Suprapubic skin (tissue), 4 donors: ENCODE results near the gene SCGB1C1.

ENCODE experiments used
- CTCF ChIP-seq, 2 donors: fragments of 200-600 bp in 1 of 2; fragments of 450-650 bp in 1 of 2; sonication (generic) in 1 of 2; IDR thresholded peaks; one replicate each; pipeline ENCODE4 v1.5.1; 2016 to 2019; ENCODE audit warnings: antibody characterized with exemption in 2 of 2, mild to moderate bottlenecking in 1 of 2, moderate library complexity in 1 of 2
- POLR2A ChIP-seq, 2 donors: fragments of 450-650 bp; IDR thresholded peaks; one replicate each; pipeline ENCODE4 v1.6.1; 2017; ENCODE audit warnings: antibody characterized with exemption in 2 of 2, mild to moderate bottlenecking in 2 of 2, moderate library complexity in 2 of 2
- POLR2AphosphoS5 ChIP-seq, 3 donors: sonication (generic); formaldehyde crosslinking; IDR thresholded peaks; one replicate each; pipeline ENCODE4 v1.6.1; 2017; ENCODE audit warnings: antibody characterized with exemption in 3 of 3

- TF ChIP-seq CTCF (IDR thresholded peaks at IDR 0.05) = no peak
- no peak for TF ChIP-seq POLR2A (IDR thresholded peaks at IDR 0.05)
- no peak for TF ChIP-seq POLR2AphosphoS5 (IDR thresholded peaks at IDR 0.05)
Observed at GRCh38 chr11:206002-206384, 13.1 kb downstream of the SCGB1C1 start.
